Heart right ventricle (tissue), 16 donors: ENCODE data around the gene CATSPERE. TPM values are rescaled to one million over a fixed set of nuclear protein-coding genes. Genes with fewer than 3 reads are reported as not detected.

Experiments
- ATAC-seq, 8 donors: fragments of 200-7000 bp; cut with Tn5 transposase; one replicate each; pipeline ENCODE4 v1.9.1; 2020; ENCODE audit warnings: mild to moderate bottlenecking in 8 of 8, moderate library complexity in 8 of 8, moderate number of reproducible peaks in 1 of 8
- DNase-seq, 2 donors: peaks; one replicate each; pipeline ENCODE4 v3.0.0-alpha.2; 2020
- H3K27ac ChIP-seq, 10 donors: fragments of 200-600 bp; sonication (generic) in 2 of 10; one replicate each; pipeline versions ENCODE4 v1.5.0 to v1.8.0; 2020 to 2022; ENCODE audit warnings: mild to moderate bottlenecking in 3 of 10
- H3K27me3 ChIP-seq, 7 donors: fragments of 200-600 bp; one replicate each; pipeline ENCODE4 v1.8.0; 2021 to 2022; ENCODE audit warnings: mild to moderate bottlenecking in 2 of 7
- H3K36me3 ChIP-seq, 9 donors: fragments of 200-600 bp; sonication (generic) in 1 of 9; one replicate each; pipeline versions ENCODE4 v1.5.0 to v1.8.0; 2020 to 2022; ENCODE audit warnings: mild to moderate bottlenecking in 2 of 9
- H3K4me1 ChIP-seq, 9 donors: fragments of 200-600 bp; sonication (generic) in 1 of 9; one replicate each; pipeline versions ENCODE4 v1.5.0 to v1.8.0; 2020 to 2022; ENCODE audit warnings: mild to moderate bottlenecking in 4 of 9
- H3K4me3 ChIP-seq, 10 donors: fragments of 200-600 bp; sonication (generic) in 2 of 10; one replicate each; pipeline versions ENCODE4 v1.5.0 to v1.8.0; 2020 to 2022; ENCODE audit warnings: mild to moderate bottlenecking in 7 of 10, moderate library complexity in 2 of 10
- H3K9me3 ChIP-seq, 11 donors: fragments of 200-600 bp in 10 of 11; sonication (generic) in 2 of 11; one replicate each; pipeline versions ENCODE4 v1.5.0 to v1.8.0; 2013 to 2022; ENCODE audit warnings: mild to moderate bottlenecking in 2 of 11, control low read depth in 1 of 11, moderate library complexity in 1 of 11
- WGBS, 2 donors: extraction: QIAGEN DNeasy Blood & Tissue Kit; methylation state at CpG; one replicate each; pipeline ENCODE4 v1.1.7; 2013; ENCODE audit warnings: inconsistent platforms in 1 of 2; 5-methylcytosine and 5-hydroxymethylcytosine counted together
- intact Hi-C, 10 donors: fragments of 100-400 bp; cut with DNase I; formaldehyde crosslinking; loops; one replicate each; pipeline versions ENCODE4 v1.11.1 to v1.14.2; 2022
- polyA plus RNA-seq, 2 donors: library from polyadenylated mRNA; stranded (reverse); fragments of 200-250 nt; gene quantifications; one replicate each; pipeline ENCODE4 v1.2.3, GENCODE V29; 2013
- total RNA-seq, 10 donors: library from RNA; stranded (reverse); fragmentation: NEBNext Ultra II Directional in 3 of 10; extraction: Animal tissue kit (Norgen Biotek cat#: 25700) in 3 of 10; gene quantifications; one replicate each; pipeline versions ENCODE4 v1.2.1 to v1.2.4, GENCODE V29; 2021 to 2023
- TF ChIP-seq, protein P1 (sequence below), 9 donors: fragments of 200-600 bp; sonication (generic) in 2 of 9; IDR thresholded peaks; one replicate each; pipeline versions ENCODE4 v1.5.0 to v1.8.0; 2021 to 2022; ENCODE audit warnings: antibody characterized with exemption in 9 of 9, mild to moderate bottlenecking in 5 of 9, moderate library complexity in 1 of 9
- donor health status: Arrhythmogenic right ventricular cardiomyopathy.
- donor health status: ischemic (EF 13 %, LVEDD 7.1; RV severe dilation, severe dysfunction).
- donor health status: healthy with polysubstance abuse.
- donor health status: DM: no; HTN: yes; CAD: no.
- donor health status: DM: no; HTN: no; CAD: no.
- donor health status: ischemic (EF 25% LVEDD 6.9; RV normal size, moderate dysfunction).
- donor health status: ischemic (EF 25% LVEDD 5.7; RV mildly dilated, moderate dysfunction).
- donor health status: healthy.
- donor health status: DM: yes; HTN: yes; CAD: no.
- donor health status: Ischemic cardiomyopathy.
- donor health status: ischemic (EF 35%, LVEDD 5.7; RV mildly dilated, moderate dysfunction).
- donor health status: nonischemic (EF 11% LVEDD 7.7; RV severe dilation, severe dysfunction).
- donor health status: DM: yes; HTN: yes; CAD: no.
- donor health status: PGD.
- donor health status: ischemic (EF 29% LVEDD 5.4; RV normal size, mild dysfunction).
- donor health status: nonischemic (EF 23%, LVEDD 6.1; RV moderate dilation, normal function).

Gene CATSPERE
- total and polyA plus RNA-seq, 12 donors = 0.07 to 0.83 (median 0.26) TPM; not detected in 1

DNA sequence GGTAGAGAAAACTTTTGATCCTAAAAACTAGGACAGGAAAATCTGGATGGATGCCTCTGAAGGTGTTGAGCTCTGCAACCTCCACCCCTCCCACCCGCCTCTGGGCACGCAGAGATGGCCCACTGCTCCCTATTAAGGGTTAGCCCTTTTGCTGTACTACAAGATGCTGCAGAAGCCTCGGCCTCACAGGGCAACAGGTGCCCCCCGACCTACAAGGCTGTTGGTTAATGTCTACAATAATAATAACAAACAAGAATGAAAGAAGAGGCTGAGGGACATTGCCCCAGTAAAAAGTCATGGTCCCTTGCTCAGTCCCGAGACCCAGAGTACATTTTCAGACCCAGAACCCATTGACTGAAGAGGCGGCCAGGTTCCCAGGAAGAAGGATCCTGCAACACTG, 184.3 kb downstream of the CATSPERE start:
- Histone ChIP-seq H3K9me3 (no peaks in the 10 kb centered on the region), H3K4me3 (no peak overlapping the region), H3K27me3 (peaks cover 0 to 3% (median 0%) of the 10 kb centered on the region in 7 donors), H3K4me1 (no peaks in the 10 kb centered on the region), H3K27ac (no peak overlapping the region), H3K36me3 (no peaks in the 10 kb centered on the region)
- intact Hi-C loops = no loop called here
- no peak for DNase-seq
- 77 to 79% methylated on average over 6 of the region's 6 CpGs for WGBS, 2 donors
- ATAC-seq = no peak
- TF ChIP-seq, protein P1, sequence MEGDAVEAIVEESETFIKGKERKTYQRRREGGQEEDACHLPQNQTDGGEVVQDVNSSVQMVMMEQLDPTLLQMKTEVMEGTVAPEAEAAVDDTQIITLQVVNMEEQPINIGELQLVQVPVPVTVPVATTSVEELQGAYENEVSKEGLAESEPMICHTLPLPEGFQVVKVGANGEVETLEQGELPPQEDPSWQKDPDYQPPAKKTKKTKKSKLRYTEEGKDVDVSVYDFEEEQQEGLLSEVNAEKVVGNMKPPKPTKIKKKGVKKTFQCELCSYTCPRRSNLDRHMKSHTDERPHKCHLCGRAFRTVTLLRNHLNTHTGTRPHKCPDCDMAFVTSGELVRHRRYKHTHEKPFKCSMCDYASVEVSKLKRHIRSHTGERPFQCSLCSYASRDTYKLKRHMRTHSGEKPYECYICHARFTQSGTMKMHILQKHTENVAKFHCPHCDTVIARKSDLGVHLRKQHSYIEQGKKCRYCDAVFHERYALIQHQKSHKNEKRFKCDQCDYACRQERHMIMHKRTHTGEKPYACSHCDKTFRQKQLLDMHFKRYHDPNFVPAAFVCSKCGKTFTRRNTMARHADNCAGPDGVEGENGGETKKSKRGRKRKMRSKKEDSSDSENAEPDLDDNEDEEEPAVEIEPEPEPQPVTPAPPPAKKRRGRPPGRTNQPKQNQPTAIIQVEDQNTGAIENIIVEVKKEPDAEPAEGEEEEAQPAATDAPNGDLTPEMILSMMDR (IDR thresholded peaks at IDR 0.05) = no peak

DNA sequence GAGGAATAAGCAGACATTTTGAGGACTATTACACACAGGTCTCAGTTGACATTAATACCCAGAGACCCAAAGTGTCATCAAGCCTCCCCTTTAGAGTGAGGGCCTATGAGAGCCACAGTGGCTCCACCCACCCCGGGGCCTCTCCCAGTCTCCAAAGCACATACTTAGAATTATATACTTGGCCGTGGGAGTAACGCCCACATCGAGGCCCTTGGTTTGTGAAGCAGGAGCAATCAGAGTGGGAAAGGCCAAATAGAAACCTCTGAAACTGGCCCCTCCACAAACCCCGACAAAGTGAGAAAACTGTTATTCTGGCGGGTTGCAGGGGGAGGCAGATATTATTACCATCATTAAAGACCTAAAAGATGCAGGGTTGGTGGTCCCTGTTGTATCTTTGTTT, 184.8 kb downstream of the CATSPERE start:
- Histone ChIP-seq H3K4me3 (no peak overlapping the region), H3K27me3 (peaks cover 0 to 3% (median 0%) of the 10 kb centered on the region in 7 donors), H3K36me3 (no peaks in the 10 kb centered on the region), H3K9me3 (no peaks in the 10 kb centered on the region), H3K4me1 (no peaks in the 10 kb centered on the region), H3K27ac (no peak overlapping the region)
- intact Hi-C loops = no loop called here
- no peak for DNase-seq
- WGBS, 2 donors = 69 to 74% methylated on average over 6 of the region's 6 CpGs
- no peak for ATAC-seq
- TF ChIP-seq, protein P1 (IDR thresholded peaks at IDR 0.05) = no peak

DNA sequence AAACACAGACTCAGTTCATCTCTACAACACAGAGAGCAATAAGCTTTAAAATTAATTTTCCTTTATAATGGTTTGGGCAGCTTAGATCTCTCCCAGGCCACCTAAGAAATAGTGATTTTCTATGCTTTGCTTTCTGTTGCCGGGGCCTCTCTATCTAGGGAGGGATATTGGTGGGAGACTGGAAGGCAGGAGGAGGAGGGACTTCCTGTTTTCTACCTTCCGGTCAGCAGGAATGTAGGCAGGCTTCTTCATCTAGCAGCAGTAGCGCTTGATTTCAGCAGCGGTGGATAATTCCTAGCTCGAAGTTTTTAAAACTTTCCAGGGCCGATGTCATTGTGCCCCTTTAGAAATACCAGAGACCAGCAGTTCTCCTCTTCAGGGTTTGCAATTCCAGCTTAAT, 186.7 kb downstream of the CATSPERE start:
- no peaks in the 10 kb centered on the region for H3K9me3 ChIP-seq
- intact Hi-C loops = no loop called here
- H3K27ac ChIP-seq = no peak overlapping the region
- peaks cover 0 to 6% (median 0%) of the 10 kb centered on the region in 9 donors for H3K4me1 ChIP-seq
- H3K27me3 ChIP-seq = no peaks in the 10 kb centered on the region
- ATAC-seq (no peak), DNase-seq (no peak)
- H3K36me3 ChIP-seq = no peaks in the 10 kb centered on the region
- TF ChIP-seq, protein P1 (IDR thresholded peaks at IDR 0.05) = no peak
- no peak overlapping the region for H3K4me3 ChIP-seq
- WGBS, 2 donors = 58 to 80% methylated on average over 6 of the region's 6 CpGs

DNA sequence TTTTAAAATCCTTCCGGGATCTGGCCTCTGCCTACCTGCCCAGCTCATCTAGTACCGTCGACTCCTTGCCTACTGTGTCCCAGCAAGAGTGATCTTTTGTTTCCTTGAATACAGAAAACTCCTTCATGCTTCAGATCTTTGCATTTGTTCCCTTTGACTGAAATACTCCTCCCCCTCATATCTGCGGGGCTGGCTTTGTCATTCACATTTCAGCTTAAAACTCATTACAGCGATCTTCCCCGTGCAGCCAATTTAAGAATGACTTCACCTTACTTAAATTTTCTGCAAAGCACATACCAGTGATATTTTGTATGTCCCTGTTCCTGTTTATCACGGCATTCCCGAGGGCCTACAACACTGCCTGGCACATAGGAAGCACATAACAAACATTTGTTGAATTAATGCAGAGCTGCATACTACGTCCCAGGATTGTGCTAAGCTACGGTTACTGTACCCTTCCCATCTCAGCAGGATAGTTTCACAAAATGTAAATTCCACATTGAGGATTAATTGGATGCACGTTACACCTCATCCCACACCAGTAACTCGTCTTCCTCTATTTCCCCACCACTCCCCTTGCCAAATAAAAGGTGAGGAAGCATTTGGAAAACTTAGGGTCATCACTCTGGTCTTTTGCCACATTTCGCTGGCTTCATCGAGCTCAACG, 191.0 kb downstream of the CATSPERE start:
- DNase-seq = no peak
- peaks cover 0 to 6% (median 0%) of the 10 kb centered on the region in 9 donors for H3K36me3 ChIP-seq
- no peak for ATAC-seq
- H3K27me3 ChIP-seq = no peaks in the 10 kb centered on the region
- no peaks in the 10 kb centered on the region for H3K9me3 ChIP-seq
- peaks cover 6 to 41% (median 32%) of the 10 kb centered on the region in 9 donors for H3K4me1 ChIP-seq
- peak overlapping the region; percentile 37 to 97 (median 85) for H3K4me3 ChIP-seq
- intact Hi-C loops = loop anchor here in 7 of 10 donors (2.0 to 10.0 kb wide), 11 partner anchors 145 to 319 kb away; partner anchors contain the start of genes ADSS2 (in 4 of the 7), CATSPERE (in 1 of the 7), COX20 (in 1 of the 7) and HNRNPU (in 1 of the 7)
- peak overlapping the region in 9 of 10 donors; percentile 18 to 99 (median 92) for H3K27ac ChIP-seq
- WGBS, 2 donors = 37 to 40% methylated on average over 15 of the region's 15 CpGs
- TF ChIP-seq, protein P1 (IDR thresholded peaks at IDR 0.05) = no peak
